B cell (primary cell): ENCODE measurements around the gene RGS19. TPM values are rescaled to one million over a fixed set of nuclear protein-coding genes. Genes with fewer than 3 reads are reported as not detected.
A peak's percentile ranks its signal among the peaks of the same experiment; 100 is the strongest.

Source experiments
- ATAC-seq: fragments of 200-7000 bp; cut with Tn5 transposase; one replicate; pipeline ENCODE4 v1.10.0; 2021; ENCODE audit warnings: low read depth, mild to moderate bottlenecking, moderate number of reproducible peaks, moderate library complexity
- CTCF ChIA-PET: fragments of 350-600 bp; sonication (Branson Sonifier 250); formaldehyde crosslinking; loops from one replicate; lab custom pipeline; 2021; ENCODE audit warnings: antibody characterized with exemption, inconsistent platforms; lab: Charles Lee
- POLR2A ChIA-PET: fragments of 350-600 bp; sonication (Branson Sonifier 250); formaldehyde crosslinking; loops from one replicate; lab custom pipeline; 2021; ENCODE audit warnings: antibody characterized with exemption; lab: Charles Lee
- DNase-seq: peaks from one replicate; pipeline ENCODE4 v3.0.0; 2013
- H2AFZ ChIP-seq: 2 replicates; pipeline ENCODE4 v1.6.1; 2012; ENCODE audit warnings: mild to moderate bottlenecking, low read depth, low read length; ENCODE audit not compliant: insufficient read depth, poor library complexity, severe bottlenecking
- H3K27ac ChIP-seq, 2 donors: 1 replicate in 1 of 2; 2 replicates in 1 of 2; pipeline ENCODE4 v1.5.1; 2012 to 2013; ENCODE audit warnings: low read length in 2 of 2, mild to moderate bottlenecking in 2 of 2, moderate library complexity in 1 of 2
- H3K27me3 ChIP-seq, 4 experiments: fragments of 200-600 bp in 1 of 4; sonication (generic) in 1 of 4; replicated peaks in 1 of 4; 1 replicate in 2 of 4; 2 replicates in 2 of 4; pipeline versions ENCODE4 v1.6.1 to v1.7.0; 2013 to 2016; ENCODE audit warnings: low read length in 3 of 4, mild to moderate bottlenecking in 2 of 4, mixed read lengths in 1 of 4, moderate library complexity in 1 of 4; ENCODE audit not compliant: insufficient read depth in 4 of 4, control insufficient read depth in 3 of 4; ENCODE audit errors: control extremely low read depth in 1 of 4
- H3K36me3 ChIP-seq, 2 experiments: replicated peaks in 1 of 2; 1 replicate in 1 of 2; 2 replicates in 1 of 2; pipeline versions ENCODE4 v1.6.1 to v1.7.1; 2013; ENCODE audit warnings: low read length in 1 of 2; ENCODE audit not compliant: insufficient read depth in 2 of 2, control insufficient read depth in 1 of 2; ENCODE audit errors: control extremely low read depth in 1 of 2, extremely low read depth in 1 of 2
- H3K4me1 ChIP-seq, 2 donors: fragments of 200-600 bp in 1 of 2; sonication (generic) in 1 of 2; 1 replicate in 1 of 2; 2 replicates in 1 of 2; pipeline versions ENCODE4 v1.5.1 to v1.6.1; 2013 to 2017; ENCODE audit warnings: low read length in 2 of 2; ENCODE audit not compliant: control insufficient read depth in 2 of 2, insufficient read depth in 2 of 2
- H3K4me2 ChIP-seq: replicated peaks from 2 replicates; pipeline ENCODE3; 2012; ENCODE audit warnings: mild to moderate bottlenecking, low read depth, low read length; ENCODE audit not compliant: poor library complexity, severe bottlenecking
- H3K4me3 ChIP-seq, 5 experiments: fragments of 200-600 bp in 1 of 5; sonication (generic) in 1 of 5; 1 replicate in 3 of 5; 2 replicates in 2 of 5; pipeline versions ENCODE4 v1.5.1 to v1.7.0; 2011 to 2016; ENCODE audit warnings: low read length in 4 of 5, mild to moderate bottlenecking in 4 of 5, low read depth in 2 of 5, control low read depth in 1 of 5, moderate library complexity in 1 of 5; ENCODE audit not compliant: insufficient read depth in 1 of 5; ENCODE audit errors: control extremely low read depth in 1 of 5, extremely low read depth in 1 of 5
- H3K79me2 ChIP-seq: fragments of 200-600 bp; sonication (generic); one replicate; pipeline ENCODE4 v1.6.0; 2016; ENCODE audit warnings: low read length; ENCODE audit not compliant: control insufficient read depth, insufficient read depth
- H3K9ac ChIP-seq: fragments of 200-600 bp; sonication (generic); 2 replicates; pipeline ENCODE4 v1.6.1; 2017; ENCODE audit warnings: mild to moderate bottlenecking, low read length, moderate library complexity
- H3K9me3 ChIP-seq, 3 donors: one replicate each; pipeline versions ENCODE4 v1.6.1 to v1.7.1; 2013; ENCODE audit warnings: low read length in 2 of 3; ENCODE audit not compliant: control insufficient read depth in 2 of 3, insufficient read depth in 1 of 3; ENCODE audit errors: control extremely low read depth in 1 of 3
- H4K20me1 ChIP-seq: 2 replicates; pipeline ENCODE4 v1.6.0; 2012; ENCODE audit warnings: mild to moderate bottlenecking, low read length; ENCODE audit not compliant: insufficient read depth, control insufficient read depth, poor library complexity, severe bottlenecking
- H3K27ac Mint-ChIP-seq: one replicate; pipeline ENCODE4 v1.8.0; 2021; ENCODE audit warnings: mixed read lengths
- H3K27me3 Mint-ChIP-seq: one replicate; pipeline ENCODE4 v1.8.0; 2021; ENCODE audit warnings: mixed read lengths
- H3K4me1 Mint-ChIP-seq: one replicate; pipeline ENCODE4 v1.8.0; 2021; ENCODE audit warnings: mixed read lengths
- H3K4me3 Mint-ChIP-seq: one replicate; pipeline ENCODE4 v1.8.0; 2021; ENCODE audit warnings: mixed read lengths
- H3K9me3 Mint-ChIP-seq: one replicate; pipeline ENCODE4 v1.8.0; 2022; ENCODE audit warnings: mixed read lengths; ENCODE audit not compliant: insufficient read depth
- EZH2 ChIP-seq: IDR thresholded peaks from 2 replicates; pipeline ENCODE4 v1.6.1; 2012; ENCODE audit warnings: borderline replicate concordance, low read depth, mild to moderate bottlenecking, moderate library complexity, low read length; ENCODE audit not compliant: insufficient read depth, poor library complexity, severe bottlenecking
- WGBS: methylation state at CpG from one replicate; pipeline ENCODE4 v1.1.5; 2013; ENCODE audit warnings: missing lambda C conversion rate; ENCODE audit not compliant: insufficient coverage; 5-methylcytosine and 5-hydroxymethylcytosine counted together
- intact Hi-C: fragments of 100-400 bp; cut with micrococcal nuclease; formaldehyde crosslinking; loops from one replicate; pipeline ENCODE4 v1.10.0; 2022
- polyA plus RNA-seq: library from polyadenylated mRNA; depleted of rRNA; stranded (reverse); fragments of >200 nt; gene quantifications from 2 replicates; pipeline ENCODE4 v1.2.3, GENCODE V29; 2012
- total RNA-seq, 2 donors: library from RNA; stranded (reverse); fragments of 120-200 nt in 1 of 2; gene quantifications; 1 replicate in 1 of 2; 2 replicates in 1 of 2; pipeline versions ENCODE4 v1.2.3 to v1.2.4, GENCODE V29; 2013 to 2022
- TF ChIP-seq, protein P1 (sequence below): fragments of 200-600 bp; IDR thresholded peaks from one replicate; pipeline ENCODE4 v1.8.0; 2022; ENCODE audit warnings: antibody characterized with exemption, mild to moderate bottlenecking

The RGS19 gene
- total and polyA plus RNA-seq, 2 donors (not counting 1 experiment from before 2014, with no cell fraction given): 69.4 to 203 TPM

DNA sequence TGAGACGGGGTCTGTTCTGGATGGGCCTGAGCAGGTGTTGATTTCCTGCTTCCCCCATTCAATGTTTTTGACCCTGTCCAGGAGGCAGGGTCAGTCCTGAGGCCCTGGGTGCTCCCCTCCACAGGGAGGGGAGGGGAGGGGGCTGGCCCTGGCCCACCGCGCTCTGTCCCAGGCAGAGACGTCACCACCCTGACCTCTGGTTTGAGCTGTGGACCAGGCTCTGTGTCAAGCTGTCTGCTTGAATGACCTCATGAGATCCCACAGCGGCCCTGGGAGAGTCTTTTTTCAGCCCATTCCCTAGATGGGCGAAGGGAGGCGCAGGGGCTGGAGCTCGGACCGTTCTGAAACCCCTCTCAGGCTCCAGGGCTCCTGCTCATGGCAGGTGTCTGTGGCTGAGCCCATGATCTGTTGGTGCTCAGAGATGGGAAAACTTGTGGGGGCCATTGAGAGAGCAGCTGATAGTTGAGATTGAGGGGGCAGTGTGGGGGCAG, 13.7 kb upstream of the RGS19 start:
- WGBS: 96% methylated on average over 5 of the region's 9 CpGs
- ATAC-seq: no peak
- H3K4me1 ChIP-seq: peaks cover 0 to 14% of the 10 kb centered on the region in 2 donors
- Mint-ChIP-seq H3K27me3 (peaks cover 6% of the 10 kb centered on the region), H3K9me3 (peaks cover 3% of the 10 kb centered on the region), H3K4me1 (peaks cover 28% of the 10 kb centered on the region), H3K27ac (peak overlapping the region; percentile 56), H3K4me3 (no peak overlapping the region)
- H3K79me2 ChIP-seq: peaks cover 4% of the 10 kb centered on the region
- no peak overlapping the region for H3K27ac ChIP-seq
- H3K9me3 ChIP-seq: peaks cover 0 to 8% (median 0%) of the 10 kb centered on the region in 3 donors
- peaks cover 0 to 4% (median 0%) of the 10 kb centered on the region in 4 experiments for H3K27me3 ChIP-seq
- H3K9ac ChIP-seq: no peak overlapping the region
- no peak overlapping the region for H3K4me2 ChIP-seq
- peaks cover 0 to 3% of the 10 kb centered on the region in 2 experiments for H3K36me3 ChIP-seq
- H2AFZ ChIP-seq: no peak overlapping the region
- TF ChIP-seq, protein P1, sequence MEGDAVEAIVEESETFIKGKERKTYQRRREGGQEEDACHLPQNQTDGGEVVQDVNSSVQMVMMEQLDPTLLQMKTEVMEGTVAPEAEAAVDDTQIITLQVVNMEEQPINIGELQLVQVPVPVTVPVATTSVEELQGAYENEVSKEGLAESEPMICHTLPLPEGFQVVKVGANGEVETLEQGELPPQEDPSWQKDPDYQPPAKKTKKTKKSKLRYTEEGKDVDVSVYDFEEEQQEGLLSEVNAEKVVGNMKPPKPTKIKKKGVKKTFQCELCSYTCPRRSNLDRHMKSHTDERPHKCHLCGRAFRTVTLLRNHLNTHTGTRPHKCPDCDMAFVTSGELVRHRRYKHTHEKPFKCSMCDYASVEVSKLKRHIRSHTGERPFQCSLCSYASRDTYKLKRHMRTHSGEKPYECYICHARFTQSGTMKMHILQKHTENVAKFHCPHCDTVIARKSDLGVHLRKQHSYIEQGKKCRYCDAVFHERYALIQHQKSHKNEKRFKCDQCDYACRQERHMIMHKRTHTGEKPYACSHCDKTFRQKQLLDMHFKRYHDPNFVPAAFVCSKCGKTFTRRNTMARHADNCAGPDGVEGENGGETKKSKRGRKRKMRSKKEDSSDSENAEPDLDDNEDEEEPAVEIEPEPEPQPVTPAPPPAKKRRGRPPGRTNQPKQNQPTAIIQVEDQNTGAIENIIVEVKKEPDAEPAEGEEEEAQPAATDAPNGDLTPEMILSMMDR: no peak
- no peak for TF ChIP-seq EZH2
- no peak overlapping the region for H3K4me3 ChIP-seq
- ChIA-PET POLR2A (no interaction called here), CTCF (no interaction called here)
- H4K20me1 ChIP-seq: no peaks in the 10 kb centered on the region
- intact Hi-C loops: no loop called here
- no peak for DNase-seq

DNA sequence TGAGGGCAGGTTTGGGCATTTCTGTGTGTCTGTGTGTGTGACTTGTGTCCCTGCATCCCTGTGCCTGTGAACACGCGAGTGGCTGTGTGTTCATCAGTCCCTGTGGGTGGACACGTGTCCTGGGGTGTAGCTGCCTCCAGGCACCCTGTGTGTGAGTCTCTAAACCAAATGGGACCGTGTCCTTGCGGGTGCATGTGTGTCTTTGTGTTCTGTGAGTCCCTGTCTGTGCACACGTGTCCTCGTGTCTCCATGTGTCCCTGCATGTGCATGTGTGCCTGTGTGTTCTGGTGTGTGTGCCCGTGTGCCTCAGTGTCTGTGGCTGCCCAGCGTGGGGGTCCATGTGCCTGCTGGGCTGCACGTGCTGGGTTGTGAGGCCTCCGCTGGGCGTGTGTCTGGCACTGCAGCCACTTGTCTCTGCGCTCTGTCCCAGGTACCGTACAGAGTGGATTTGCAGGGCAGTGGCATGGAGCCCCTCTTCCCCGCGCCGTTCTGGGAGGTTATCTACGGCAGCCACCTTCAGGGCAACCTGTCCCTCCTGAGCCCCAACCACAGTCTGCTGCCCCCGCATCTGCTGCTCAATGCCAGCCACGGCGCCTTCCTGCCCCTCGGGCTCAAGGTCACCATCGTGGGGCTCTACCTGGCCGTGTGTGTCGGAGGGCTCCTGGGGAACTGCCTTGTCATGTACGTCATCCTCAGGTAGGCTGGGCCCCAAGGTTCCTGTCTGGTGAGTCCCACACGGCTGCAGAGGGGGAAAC, 13.1 kb upstream of the RGS19 start:
- Histone ChIP-seq H3K9me3 (peaks cover 0 to 12% (median 0%) of the 10 kb centered on the region in 3 donors), H3K4me2 (no peak overlapping the region), H3K27me3 (peaks cover 0 to 4% (median 0%) of the 10 kb centered on the region in 4 experiments), H3K4me3 (no peak overlapping the region), H3K9ac (no peak overlapping the region), H3K36me3 (no peaks in the 10 kb centered on the region), H3K27ac (no peak overlapping the region), H3K79me2 (peaks cover 4% of the 10 kb centered on the region), H4K20me1 (no peaks in the 10 kb centered on the region), H2AFZ (no peak overlapping the region), H3K4me1 (peaks cover 0 to 14% of the 10 kb centered on the region in 2 donors)
- ChIA-PET CTCF (no interaction called here), POLR2A (no interaction called here)
- intact Hi-C loops: no loop called here
- DNase-seq (no peak), ATAC-seq (no peak)
- no peak for TF ChIP-seq EZH2
- 82% methylated on average over 27 of the region's 27 CpGs for WGBS
- H3K4me1 Mint-ChIP-seq: peaks cover 28% of the 10 kb centered on the region
- H3K27me3 Mint-ChIP-seq: peaks cover 6% of the 10 kb centered on the region
- peaks cover 3% of the 10 kb centered on the region for H3K9me3 Mint-ChIP-seq
- peak overlapping the region; percentile 64 for H3K4me3 Mint-ChIP-seq
- peak overlapping the region; percentile 41 for H3K27ac Mint-ChIP-seq
